ENCODE results near the gene PNP. TPM values are rescaled to one million over a fixed set of nuclear protein-coding genes. Genes with fewer than 3 reads are reported as not detected.
"Not testable (repeated sequence)": the region's sequence is repeated elsewhere in the genome, so short reads cannot be mapped to it uniquely, and the experiment has no call there.

PNP gene
- total RNA-seq, 1 experiment from 2014 or later, result 131 TPM

- no peak for DNase-seq (ENCODE audit: low spot score)
- in situ Hi-C loops (cut with HindIII; ENCODE audit: low sequenced_read_pairs), result no loop called here
Observed at GRCh38 chr14:20486684-20487395, 17.6 kb downstream of the PNP start.

DNA sequence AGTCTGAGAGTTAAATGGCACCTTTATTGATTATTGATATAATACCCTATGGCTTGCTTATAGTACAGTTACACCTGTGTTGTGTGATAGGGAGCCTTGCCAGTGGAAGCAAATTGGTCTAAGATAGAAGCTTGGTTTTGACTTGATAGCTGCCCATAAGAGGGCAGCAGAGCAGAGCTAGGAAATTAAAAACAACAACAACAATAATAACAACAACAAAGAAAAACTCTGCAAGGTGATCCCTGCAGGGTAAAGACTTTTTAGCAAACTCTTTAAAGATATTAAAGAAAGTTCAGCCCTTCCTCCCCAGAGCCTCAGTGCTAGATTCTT is 18.2 kb downstream of the PNP start:
- in situ Hi-C loops (cut with HindIII; ENCODE audit: low sequenced_read_pairs), result no loop called here
- no peak for DNase-seq (ENCODE audit: low spot score)

GRCh38 chr14:20489093-20489994 is 20.1 kb downstream of the PNP start:
- in situ Hi-C loops (cut with HindIII; ENCODE audit: low sequenced_read_pairs), result no loop called here

DNA sequence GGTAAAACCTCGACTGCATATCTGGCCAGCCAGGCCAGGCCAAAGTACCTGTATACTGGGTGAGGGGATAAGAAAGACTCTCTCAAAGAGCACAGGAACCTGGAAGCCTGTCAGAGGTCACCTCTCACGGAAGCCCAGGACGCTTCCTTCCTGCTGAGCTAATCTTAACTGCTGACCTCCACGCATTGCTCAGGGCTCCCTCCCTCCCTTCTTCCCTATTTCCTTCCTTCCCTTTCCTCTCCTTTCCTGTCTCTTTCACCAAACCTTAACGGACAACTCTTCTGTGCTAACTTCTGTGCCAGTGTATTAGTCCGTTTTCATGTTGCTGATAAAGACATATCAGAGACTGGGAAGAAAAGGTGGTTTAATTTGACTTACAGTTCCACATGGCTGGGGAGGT is 21.4 kb downstream of the PNP start:
- DNase-seq (ENCODE audit: low spot score), result no peak
- in situ Hi-C loops (cut with HindIII; ENCODE audit: low sequenced_read_pairs), result no loop called here

More at GRCh38 chr14:20489093-20489994, 20.1 kb downstream of the PNP start:
- DNase-seq (ENCODE audit: low spot score), result no peak

DNA sequence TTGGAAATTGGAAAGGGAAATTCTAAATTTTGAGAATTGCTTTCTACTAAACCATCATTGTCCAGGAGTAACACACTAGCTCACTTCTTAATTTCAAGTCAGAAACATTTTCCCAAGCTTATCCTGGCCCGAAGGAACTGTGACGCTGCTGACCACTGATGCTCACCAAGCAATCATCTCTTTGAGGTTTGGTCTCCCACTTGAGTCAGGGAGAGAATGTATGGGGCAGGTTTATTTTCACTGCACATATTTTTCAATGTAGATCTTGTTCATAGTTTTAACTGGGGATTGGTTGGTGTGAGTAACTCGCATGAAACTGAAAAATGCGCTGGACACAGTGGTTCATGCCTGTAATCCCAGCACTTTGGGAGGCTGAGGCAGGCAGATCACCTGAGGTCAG is 23.3 kb downstream of the PNP start:
- no peak for DNase-seq (ENCODE audit: low spot score)
- in situ Hi-C loops (cut with HindIII; ENCODE audit: low sequenced_read_pairs), result no loop called here

DNA sequence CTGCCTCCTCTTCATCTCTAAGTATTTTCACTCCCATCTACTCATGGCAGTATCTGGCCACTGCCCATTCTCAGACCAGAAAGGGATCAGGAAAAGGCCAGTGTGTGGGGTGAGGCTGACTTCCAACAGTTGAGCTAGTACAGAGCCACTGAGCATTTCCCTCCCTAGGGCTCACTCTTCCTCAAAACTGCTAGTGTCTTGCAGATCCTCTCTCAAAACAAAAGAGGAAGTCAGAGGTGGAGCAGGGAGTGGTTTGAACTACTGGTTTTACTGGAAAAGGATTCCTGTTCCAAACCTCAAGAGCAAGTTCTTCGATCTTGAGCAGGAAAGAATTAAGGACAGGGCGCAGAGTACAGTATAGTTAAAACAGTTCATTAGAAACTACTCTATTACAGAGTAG is 24.4 kb downstream of the PNP start:
- peak; percentile 3 for DNase-seq (ENCODE audit: low spot score)
- in situ Hi-C loops (cut with HindIII; ENCODE audit: low sequenced_read_pairs), result no loop called here

GRCh38 chr14:20494935-20495766 is 25.9 kb downstream of the PNP start:
- no peak for DNase-seq (ENCODE audit: low spot score)
- in situ Hi-C loops (cut with HindIII; ENCODE audit: low sequenced_read_pairs), result no loop called here

- in situ Hi-C loops (cut with HindIII; ENCODE audit: low sequenced_read_pairs), result no loop called here
- no peak for DNase-seq (ENCODE audit: low spot score)
Observed at GRCh38 chr14:20498622-20499021, 29.4 kb downstream of the PNP start.

- DNase-seq (ENCODE audit: low spot score), result no peak
- in situ Hi-C loops (cut with HindIII; ENCODE audit: low sequenced_read_pairs), result no loop called here
Observed at GRCh38 chr14:20499108-20499507, 29.9 kb downstream of the PNP start.

- in situ Hi-C loops (cut with HindIII; ENCODE audit: low sequenced_read_pairs), result no loop called here
- DNase-seq (ENCODE audit: low spot score), result no peak
Observed at GRCh38 chr14:20499881-20500280, 30.7 kb downstream of the PNP start.

- DNase-seq (ENCODE audit: low spot score), result no peak
- in situ Hi-C loops (cut with HindIII; ENCODE audit: low sequenced_read_pairs), result no loop called here
Observed at GRCh38 chr14:20501346-20501745, 32.1 kb downstream of the PNP start.

DNA sequence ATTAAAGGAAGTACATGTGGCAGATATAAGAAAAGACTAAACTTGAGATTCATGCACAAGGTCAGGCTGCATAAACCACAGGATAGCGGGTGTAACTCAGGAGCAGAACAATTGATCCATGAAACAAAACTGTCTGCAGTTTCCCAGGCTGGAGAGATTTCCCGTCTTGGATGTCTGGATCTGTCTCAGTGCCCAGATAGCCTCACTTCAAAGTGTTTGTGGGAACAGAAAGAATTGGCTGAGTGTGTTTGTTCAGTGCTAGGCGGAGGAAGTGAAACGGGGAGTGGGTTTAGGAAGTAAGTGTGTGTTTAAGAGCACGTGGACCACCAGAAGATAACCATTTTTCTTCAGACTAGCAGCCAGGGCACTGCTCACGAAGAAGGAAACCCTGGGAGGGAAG is 34.7 kb downstream of the PNP start:
- no peak for DNase-seq (ENCODE audit: low spot score)
- in situ Hi-C loops (cut with HindIII; ENCODE audit: low sequenced_read_pairs), result no loop called here

DNA sequence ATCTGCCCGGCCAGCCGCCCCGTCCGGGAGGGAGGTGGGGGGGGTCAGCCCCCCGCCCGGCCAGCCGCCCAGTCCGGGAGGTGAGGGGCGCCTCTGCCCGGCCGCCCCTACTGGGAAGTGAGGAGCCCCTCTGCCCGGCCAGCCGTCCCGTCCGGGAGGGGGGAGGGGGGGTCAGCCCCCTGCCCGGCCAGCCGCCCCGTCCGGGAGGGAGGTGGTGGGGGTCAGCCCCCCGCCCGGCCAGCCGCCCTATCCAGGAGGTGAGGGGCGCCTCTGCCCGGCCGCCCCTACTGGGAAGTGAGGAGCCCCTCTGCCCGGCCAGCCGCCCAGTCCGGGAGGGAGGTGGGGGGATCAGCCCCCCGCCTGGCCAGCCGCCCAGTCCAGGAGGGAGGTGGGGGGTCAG is 37.1 kb downstream of the PNP start:
- DNase-seq (ENCODE audit: low spot score); in situ Hi-C loops (cut with HindIII; ENCODE audit: low sequenced_read_pairs): not testable (repeated sequence)

DNA sequence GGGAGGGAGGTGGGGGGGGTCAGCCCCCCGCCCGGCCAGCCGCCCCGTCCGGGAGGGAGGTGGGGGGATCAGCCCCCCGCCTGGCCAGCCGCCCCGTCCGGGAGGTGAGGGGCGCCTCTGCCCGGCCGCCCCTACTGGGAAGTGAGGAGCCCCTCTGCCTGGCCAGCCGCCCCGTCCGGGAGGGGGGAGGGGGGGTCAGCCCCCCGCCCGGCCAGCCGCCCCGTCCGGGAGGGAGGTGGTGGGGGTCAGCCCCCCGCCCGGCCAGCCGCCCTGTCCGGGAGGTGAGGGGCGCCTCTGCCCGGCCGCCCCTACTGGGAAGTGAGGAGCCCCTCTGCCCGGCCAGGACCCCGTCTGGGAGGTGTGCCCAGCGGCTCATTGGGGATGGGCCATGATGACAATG is 37.5 kb downstream of the PNP start:
- in situ Hi-C loops (cut with HindIII; ENCODE audit: low sequenced_read_pairs); DNase-seq (ENCODE audit: low spot score): not testable (repeated sequence)

DNA sequence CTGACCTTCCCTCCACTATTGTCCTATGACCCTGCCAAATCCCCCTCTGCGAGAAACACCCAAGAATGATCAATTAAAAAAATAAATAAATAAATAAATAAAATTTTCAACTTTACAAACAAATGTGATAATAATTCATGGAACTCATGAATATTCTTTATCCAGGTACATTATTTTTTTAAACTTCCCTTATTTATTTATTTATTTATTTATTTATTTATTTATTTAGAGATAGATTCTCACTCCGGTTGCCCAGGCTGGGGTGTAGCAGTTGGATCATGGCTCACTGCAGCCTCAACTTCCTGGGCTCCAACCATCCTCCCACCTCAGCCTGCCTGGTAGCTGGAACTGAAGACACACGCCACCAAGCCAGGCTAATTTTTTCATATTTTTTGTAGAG is 38.3 kb downstream of the PNP start:
- DNase-seq (ENCODE audit: low spot score); in situ Hi-C loops (cut with HindIII; ENCODE audit: low sequenced_read_pairs): not testable (repeated sequence)

- no peak for DNase-seq (ENCODE audit: low spot score)
- in situ Hi-C loops (cut with HindIII; ENCODE audit: low sequenced_read_pairs), result no loop called here
Observed at GRCh38 chr14:20508367-20508766, 39.2 kb downstream of the PNP start.

GRCh38 chr14:20512177-20512905 is 43.1 kb downstream of the PNP start:
- no peak for DNase-seq (ENCODE audit: low spot score)
- in situ Hi-C loops (cut with HindIII; ENCODE audit: low sequenced_read_pairs), result no loop called here

GRCh38 chr14:20515846-20516245 is 46.6 kb downstream of the PNP start:
- no peak for DNase-seq (ENCODE audit: low spot score)
- in situ Hi-C loops (cut with HindIII; ENCODE audit: low sequenced_read_pairs), result no loop called here

- in situ Hi-C loops (cut with HindIII; ENCODE audit: low sequenced_read_pairs), result no loop called here
- no peak for DNase-seq (ENCODE audit: low spot score)
Observed at GRCh38 chr14:20516921-20517320, 47.7 kb downstream of the PNP start.

Data from G401 (cell line).